PFSK-1 (cell line): ENCODE results near the gene CUL1.

ENCODE experiments used
- POLR2AphosphoS5 ChIP-seq: IDR thresholded peaks from 2 replicates; pipeline ENCODE4 v1.6.1; 2012; ENCODE audit warnings: low read depth, mild to moderate bottlenecking, control low read depth, low read length, moderate library complexity
- REST ChIP-seq, 2 experiments: IDR thresholded peaks; 2 replicates each; pipeline versions ENCODE4 v1.6.1 to v1.8.0; 2011 to 2012; ENCODE audit warnings: low read depth in 2 of 2, low read length in 2 of 2, control low read depth in 1 of 2, inconsistent platforms in 1 of 2, mild to moderate bottlenecking in 1 of 2, moderate library complexity in 1 of 2; ENCODE audit not compliant: insufficient read depth in 1 of 2
- TAF1 ChIP-seq: IDR thresholded peaks from 2 replicates; pipeline ENCODE4 v1.6.1; 2012; ENCODE audit warnings: low read length, control low read depth, borderline replicate concordance; ENCODE audit not compliant: insufficient read depth

GRCh38 chr7:148721390-148721789, 22.7 kb downstream of the CUL1 start:
- TF ChIP-seq REST (IDR thresholded peaks at IDR 0.05; ENCODE audit: insufficient read depth in 1 of 2, low read depth in 2 of 2, low read length in 2 of 2) (no peak), POLR2AphosphoS5 (no peak), TAF1 (no peak)
